Measurements from ENCODE around the gene SBNO1.

- no peak for TF ChIP-seq CTCF (IDR thresholded peaks at IDR 0.05; ENCODE audit: low read depth, low read length)
- no peak for TF ChIP-seq EZH2phosphoT487 (IDR thresholded peaks at IDR 0.05; ENCODE audit: low read depth)
These were observed 109.7 kb downstream of the SBNO1 start for GRCh38 chr12:123254853-123255446.
